Suprapubic skin (tissue), 3 donors: ENCODE measurements around the gene DIP2C.

Experiments
- CTCF ChIP-seq, 2 donors: fragments of 200-600 bp in 1 of 2; fragments of 450-650 bp in 1 of 2; sonication (generic) in 1 of 2; IDR thresholded peaks; one replicate each; pipeline ENCODE4 v1.5.1; 2016 to 2019; ENCODE audit warnings: antibody characterized with exemption in 2 of 2, mild to moderate bottlenecking in 1 of 2, moderate library complexity in 1 of 2
- EP300 ChIP-seq: sonication (generic); formaldehyde crosslinking; IDR thresholded peaks from one replicate; pipeline ENCODE4 v1.6.1; 2017; ENCODE audit warnings: antibody characterized with exemption
- POLR2A ChIP-seq, 2 donors: fragments of 450-650 bp; IDR thresholded peaks; one replicate each; pipeline ENCODE4 v1.6.1; 2017; ENCODE audit warnings: antibody characterized with exemption in 2 of 2, mild to moderate bottlenecking in 2 of 2, moderate library complexity in 2 of 2

GRCh38 chr10:378930-379704 lies 310.4 kb downstream of the DIP2C start:
- TF ChIP-seq CTCF (IDR thresholded peaks at IDR 0.05) (no peak), POLR2A (IDR thresholded peaks at IDR 0.05) (no peak), EP300 (no peak)
